Vagina (tissue), 2 donors: ENCODE results near the gene PTGER2.

Source experiments
- CTCF ChIP-seq, 3 experiments: fragments of 450-650 bp in 2 of 3; fragments of 200-600 bp in 1 of 3; sonication (generic) in 1 of 3; IDR thresholded peaks; one replicate each; pipeline ENCODE4 v1.5.1; 2017 to 2019; ENCODE audit warnings: antibody characterized with exemption in 3 of 3, mild to moderate bottlenecking in 2 of 3, moderate library complexity in 2 of 3
- POLR2AphosphoS5 ChIP-seq, 2 donors: sonication (generic); formaldehyde crosslinking; IDR thresholded peaks; one replicate each; pipeline ENCODE4 v1.9.0; 2017; ENCODE audit warnings: antibody characterized with exemption in 2 of 2, mild to moderate bottlenecking in 2 of 2, low read depth in 1 of 2; ENCODE audit not compliant: insufficient read depth in 1 of 2

GRCh38 chr14:52349731-52350130 is 35.6 kb downstream of the PTGER2 start:
- no peak for TF ChIP-seq POLR2AphosphoS5 (IDR thresholded peaks at IDR 0.05; ENCODE audit: insufficient read depth in 1 of 2, low read depth in 1 of 2)
- TF ChIP-seq CTCF (IDR thresholded peaks at IDR 0.05) = no peak
